Measurements from ENCODE around the gene ITGA2B.

DNA sequence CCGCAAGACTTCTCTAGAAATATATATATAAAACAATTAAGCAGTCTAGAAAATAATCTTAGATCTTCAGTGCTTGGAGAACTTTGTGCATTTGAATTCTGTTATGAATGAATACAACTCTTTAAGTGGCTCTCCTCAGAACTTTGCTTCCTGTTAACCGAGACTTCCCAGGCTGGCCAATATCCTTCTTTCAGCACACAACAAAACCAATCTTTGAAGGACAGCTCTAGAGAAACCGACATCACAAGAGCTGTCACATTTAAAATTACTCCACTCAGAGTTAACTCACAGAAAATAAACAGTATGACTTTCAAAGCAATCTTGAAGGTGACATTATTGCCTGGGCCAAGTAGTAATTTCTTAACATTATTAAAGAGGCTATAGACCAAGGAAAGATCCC lies 49.7 kb upstream of the ITGA2B start:
- TF ChIP-seq, protein P1, sequence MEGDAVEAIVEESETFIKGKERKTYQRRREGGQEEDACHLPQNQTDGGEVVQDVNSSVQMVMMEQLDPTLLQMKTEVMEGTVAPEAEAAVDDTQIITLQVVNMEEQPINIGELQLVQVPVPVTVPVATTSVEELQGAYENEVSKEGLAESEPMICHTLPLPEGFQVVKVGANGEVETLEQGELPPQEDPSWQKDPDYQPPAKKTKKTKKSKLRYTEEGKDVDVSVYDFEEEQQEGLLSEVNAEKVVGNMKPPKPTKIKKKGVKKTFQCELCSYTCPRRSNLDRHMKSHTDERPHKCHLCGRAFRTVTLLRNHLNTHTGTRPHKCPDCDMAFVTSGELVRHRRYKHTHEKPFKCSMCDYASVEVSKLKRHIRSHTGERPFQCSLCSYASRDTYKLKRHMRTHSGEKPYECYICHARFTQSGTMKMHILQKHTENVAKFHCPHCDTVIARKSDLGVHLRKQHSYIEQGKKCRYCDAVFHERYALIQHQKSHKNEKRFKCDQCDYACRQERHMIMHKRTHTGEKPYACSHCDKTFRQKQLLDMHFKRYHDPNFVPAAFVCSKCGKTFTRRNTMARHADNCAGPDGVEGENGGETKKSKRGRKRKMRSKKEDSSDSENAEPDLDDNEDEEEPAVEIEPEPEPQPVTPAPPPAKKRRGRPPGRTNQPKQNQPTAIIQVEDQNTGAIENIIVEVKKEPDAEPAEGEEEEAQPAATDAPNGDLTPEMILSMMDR (IDR thresholded peaks at IDR 0.05) = no peak
- TF ChIP-seq ZFX (IDR thresholded peaks at IDR 0.05; ENCODE audit: borderline replicate concordance) = no peak
